Karpas-422 (cell line): ENCODE measurements around the gene IFNL2. TPM values are rescaled to one million over a fixed set of nuclear protein-coding genes. Genes with fewer than 3 reads are reported as not detected.
"Not testable (repeated sequence)": the region's sequence is repeated elsewhere in the genome, so short reads cannot be mapped to it uniquely, and the experiment has no call there.

Experiments
- DNase-seq: peaks from one replicate; pipeline ENCODE4 v3.0.0-alpha.2; 2015
- H2AFZ ChIP-seq: fragments of 200-600 bp; sonication (generic); 2 replicates; pipeline ENCODE4 v1.6.1; 2014; ENCODE audit warnings: antibody characterized with exemption, low read length, mixed read lengths
- H3K27ac ChIP-seq: fragments of 200-600 bp; sonication (generic); 2 replicates; pipeline ENCODE4 v1.5.1; 2014; ENCODE audit warnings: mild to moderate bottlenecking, low read length, moderate library complexity
- H3K27me3 ChIP-seq: fragments of 200-600 bp; sonication (generic); 2 replicates; pipeline ENCODE4 v1.6.1; 2014; ENCODE audit warnings: low read length, mixed read lengths
- H3K36me3 ChIP-seq: fragments of 200-600 bp; sonication (generic); 2 replicates; pipeline ENCODE4 v1.6.1; 2014; ENCODE audit warnings: low read length, mixed read lengths; ENCODE audit not compliant: insufficient read depth
- H3K4me1 ChIP-seq: fragments of 200-600 bp; sonication (generic); 2 replicates; pipeline ENCODE4 v1.6.1; 2014; ENCODE audit warnings: mild to moderate bottlenecking, low read length, mixed read lengths
- H3K4me2 ChIP-seq: fragments of 200-600 bp; sonication (generic); 2 replicates; pipeline ENCODE4 v1.6.1; 2014; ENCODE audit warnings: low read length, low read depth, mild to moderate bottlenecking; ENCODE audit not compliant: poor library complexity, severe bottlenecking
- H3K4me3 ChIP-seq: fragments of 200-600 bp; sonication (generic); 2 replicates; pipeline ENCODE4 v1.5.1; 2014; ENCODE audit warnings: mild to moderate bottlenecking, antibody characterized with exemption, low read length, mixed read lengths
- H3K79me2 ChIP-seq: fragments of 200-600 bp; sonication (generic); 2 replicates; pipeline ENCODE4 v1.6.1; 2014; ENCODE audit warnings: mild to moderate bottlenecking, low read length, mixed read lengths
- H3K9ac ChIP-seq: fragments of 200-600 bp; sonication (generic); 2 replicates; pipeline ENCODE4 v1.6.0; 2014; ENCODE audit warnings: low read length
- H3K9me2 ChIP-seq: fragments of 200-600 bp; sonication (generic), shearing (Covaris generic); replicated peaks from 2 replicates; pipeline ENCODE4 v1.6.0; 2014; ENCODE audit warnings: mild to moderate bottlenecking, low read length, moderate library complexity; ENCODE audit not compliant: insufficient read depth
- H3K9me3 ChIP-seq: fragments of 300-700, 200-600 bp; sonication (generic); 2 replicates; pipeline ENCODE4 v1.6.1; 2014; ENCODE audit warnings: low read length, mixed read lengths
- H4K20me1 ChIP-seq: fragments of 200-600 bp; sonication (generic); 2 replicates; pipeline ENCODE4 v1.6.1; 2014; ENCODE audit warnings: mild to moderate bottlenecking, antibody characterized with exemption, low read length, low read depth; ENCODE audit not compliant: insufficient read depth
- total RNA-seq: library from RNA; depleted of rRNA; stranded (reverse); fragments of >200 nt; shearing (Covaris generic); gene quantifications from 2 replicates; pipeline ENCODE4 v1.2.3, GENCODE V29; 2014; ENCODE audit warnings: low replicate concordance

IFNL2 gene
- total RNA-seq, 1 experiment from 2014 or later, result not detected

DNA sequence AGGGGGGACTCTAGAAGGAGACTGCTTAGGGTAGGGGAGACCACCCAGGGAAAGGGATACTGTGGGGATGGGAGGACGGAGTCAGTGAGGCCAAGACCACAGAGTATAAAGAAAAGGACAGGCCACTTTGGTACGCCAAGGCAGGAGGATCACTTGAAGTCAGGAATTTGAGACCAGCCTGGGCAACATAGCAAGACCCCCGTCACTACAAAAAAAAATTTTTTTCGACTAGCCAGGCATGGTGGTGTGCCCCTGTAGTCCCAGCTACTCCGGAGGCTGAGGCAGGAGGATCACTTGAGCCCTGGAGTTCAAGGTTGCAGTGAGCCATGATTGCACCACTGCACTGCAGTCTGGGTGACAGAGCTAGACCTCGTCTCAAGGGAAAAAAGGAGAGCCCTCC is 30.0 kb upstream of the IFNL2 start:
- no peak overlapping the region for H3K9ac ChIP-seq
- H4K20me1 ChIP-seq, result no peaks in the 10 kb centered on the region
- H3K27me3 ChIP-seq, result no peaks in the 10 kb centered on the region
- no peaks in the 10 kb centered on the region for H3K36me3 ChIP-seq
- H3K4me2 ChIP-seq, result no peak overlapping the region
- no peaks in the 10 kb centered on the region for H3K9me2 ChIP-seq
- H3K27ac ChIP-seq, result no peak overlapping the region
- H3K9me3 ChIP-seq, result no peaks in the 10 kb centered on the region
- peaks cover 6% of the 10 kb centered on the region for H3K4me1 ChIP-seq
- H2AFZ ChIP-seq, result peak overlapping the region; percentile 60; the same call in 1 of the 2 replicates
- no peak overlapping the region for H3K4me3 ChIP-seq
- DNase-seq, result no peak
- no peaks in the 10 kb centered on the region for H3K79me2 ChIP-seq

DNA sequence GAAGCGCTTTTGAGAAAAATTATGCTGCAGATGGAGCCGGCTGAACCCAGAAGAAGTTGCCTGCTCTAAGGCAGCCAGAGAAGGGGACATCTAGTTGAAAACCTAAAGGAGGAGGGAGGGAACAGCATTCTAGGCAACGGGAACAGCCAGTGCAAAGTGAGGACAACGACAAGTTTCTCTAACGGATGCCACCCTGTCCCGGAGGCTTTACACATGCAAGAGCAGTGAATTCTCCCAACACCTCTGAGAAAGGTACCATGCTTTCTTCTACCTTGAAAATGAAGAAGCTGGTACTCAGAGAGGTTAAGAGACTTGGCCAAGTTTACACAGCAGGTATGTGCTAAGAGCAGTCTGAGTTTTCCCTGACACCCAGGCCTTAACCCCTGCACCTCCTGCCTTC is 29.3 kb upstream of the IFNL2 start:
- Histone ChIP-seq H3K4me2 (no peak overlapping the region), H3K79me2 (no peaks in the 10 kb centered on the region), H3K4me1 (peaks cover 6% of the 10 kb centered on the region), H3K9ac (no peak overlapping the region), H3K9me2 (no peaks in the 10 kb centered on the region), H2AFZ (no peak overlapping the region), H3K36me3 (no peaks in the 10 kb centered on the region), H4K20me1 (no peaks in the 10 kb centered on the region), H3K27ac (no peak overlapping the region), H3K4me3 (no peak overlapping the region), H3K27me3 (no peaks in the 10 kb centered on the region), H3K9me3 (no peaks in the 10 kb centered on the region)
- no peak for DNase-seq

DNA sequence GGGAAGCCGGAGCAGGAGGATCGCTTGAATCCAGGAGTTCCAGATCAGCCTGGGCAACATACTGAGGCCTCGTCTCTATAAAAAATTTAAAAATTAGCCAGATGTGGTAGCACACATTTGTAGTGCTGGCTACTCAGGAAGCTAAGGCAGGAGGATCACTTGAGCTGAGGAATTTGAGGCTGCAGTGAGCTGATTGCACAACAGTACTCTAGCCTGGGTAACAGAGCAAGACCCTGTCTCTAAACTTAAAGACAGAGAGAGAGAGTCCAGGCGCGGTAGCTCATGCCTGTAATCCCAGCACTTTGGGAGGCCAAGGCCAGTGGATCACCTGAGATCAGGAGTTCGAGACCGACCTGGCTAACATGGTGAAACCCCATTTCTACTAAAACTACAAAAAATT is 27.8 kb upstream of the IFNL2 start:
- H3K4me2 ChIP-seq, result no peak overlapping the region
- H3K4me3 ChIP-seq, result no peak overlapping the region
- H3K27ac ChIP-seq, result no peak overlapping the region
- no peak overlapping the region for H2AFZ ChIP-seq
- no peaks in the 10 kb centered on the region for H3K79me2 ChIP-seq
- no peaks in the 10 kb centered on the region for H3K36me3 ChIP-seq
- DNase-seq, result no peak
- peaks cover 6% of the 10 kb centered on the region for H3K4me1 ChIP-seq
- H3K9ac ChIP-seq, result no peak overlapping the region
- H3K9me2 ChIP-seq, result no peaks in the 10 kb centered on the region
- no peaks in the 10 kb centered on the region for H4K20me1 ChIP-seq
- no peaks in the 10 kb centered on the region for H3K27me3 ChIP-seq
- no peaks in the 10 kb centered on the region for H3K9me3 ChIP-seq

DNA sequence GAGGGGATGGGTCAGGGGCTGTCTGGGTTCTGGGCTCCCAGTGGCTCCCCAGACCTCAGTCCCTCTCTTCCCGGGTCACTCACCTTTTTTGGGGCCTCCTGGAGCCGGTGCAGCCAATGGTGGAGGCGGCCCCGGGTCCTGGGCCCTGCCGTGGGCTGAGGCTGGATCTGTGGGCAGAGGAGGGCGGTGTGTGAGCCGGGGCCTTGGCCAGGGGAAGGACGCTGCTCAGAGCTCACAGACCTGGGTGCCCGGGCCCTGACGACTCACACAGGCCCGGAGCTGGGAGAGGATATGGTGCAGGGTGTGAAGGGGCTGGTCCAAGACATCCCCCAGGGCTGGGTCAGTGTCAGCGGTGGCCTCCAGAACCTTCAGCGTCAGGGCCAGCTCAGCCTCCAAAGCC is 24.5 kb upstream of the IFNL2 start:
- H3K4me1 ChIP-seq, H3K79me2 ChIP-seq, H3K27ac ChIP-seq: not testable (repeated sequence)

DNA sequence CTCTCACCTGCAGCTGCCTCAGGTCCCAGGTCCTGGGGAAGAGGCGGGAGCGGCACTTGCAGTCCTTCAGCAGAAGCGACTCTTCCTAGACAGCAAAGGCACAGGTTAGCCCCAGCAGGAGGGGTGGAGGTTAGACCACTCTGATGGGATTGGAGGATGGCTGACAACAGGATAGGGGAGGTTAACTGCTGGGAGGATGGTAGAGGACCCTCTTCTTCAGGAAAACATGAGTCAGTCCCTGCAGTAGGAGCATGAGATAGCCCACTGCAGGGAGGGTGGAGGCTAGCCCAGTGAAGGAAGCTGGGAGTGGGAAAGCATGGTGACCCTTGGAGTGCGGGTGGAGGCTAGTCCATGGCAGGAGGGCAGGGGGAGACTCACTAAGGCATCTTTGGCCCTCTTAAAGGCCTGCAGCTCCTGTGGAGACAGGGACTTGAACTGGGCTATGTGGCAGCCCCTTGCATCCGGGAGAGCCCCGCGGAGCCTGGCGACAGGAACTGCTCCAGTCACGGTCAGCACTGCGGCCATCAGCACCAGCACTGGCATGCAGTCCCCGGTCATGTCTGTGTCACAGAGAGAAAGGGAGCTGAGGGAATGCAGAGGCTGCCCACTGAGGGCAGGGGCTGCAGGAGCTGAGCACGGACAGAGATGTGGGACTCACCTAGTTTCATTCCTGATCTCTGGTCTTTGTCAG is 23.6 kb upstream of the IFNL2 start, which contains the start of gene IFNL3:
IFNL3 (minus strand) TSS at position 597 of the 691 bp plus-strand sequence; CDS start at position 558, 39 bp downstream.
- not testable (repeated sequence) for H3K9me2 ChIP-seq, H3K9me3 ChIP-seq, H3K79me2 ChIP-seq, H3K9ac ChIP-seq, H4K20me1 ChIP-seq, H3K27me3 ChIP-seq, H3K36me3 ChIP-seq, H2AFZ ChIP-seq, H3K4me3 ChIP-seq, DNase-seq, H3K4me2 ChIP-seq, H3K4me1 ChIP-seq, H3K27ac ChIP-seq

More for the DNA sequence above, 24.5 kb upstream of the IFNL2 start:
- not testable (repeated sequence) for H3K36me3 ChIP-seq, H3K4me3 ChIP-seq, H3K9ac ChIP-seq, H4K20me1 ChIP-seq, H3K9me2 ChIP-seq, DNase-seq, H2AFZ ChIP-seq, H3K9me3 ChIP-seq, H3K27me3 ChIP-seq, H3K4me2 ChIP-seq

DNA sequence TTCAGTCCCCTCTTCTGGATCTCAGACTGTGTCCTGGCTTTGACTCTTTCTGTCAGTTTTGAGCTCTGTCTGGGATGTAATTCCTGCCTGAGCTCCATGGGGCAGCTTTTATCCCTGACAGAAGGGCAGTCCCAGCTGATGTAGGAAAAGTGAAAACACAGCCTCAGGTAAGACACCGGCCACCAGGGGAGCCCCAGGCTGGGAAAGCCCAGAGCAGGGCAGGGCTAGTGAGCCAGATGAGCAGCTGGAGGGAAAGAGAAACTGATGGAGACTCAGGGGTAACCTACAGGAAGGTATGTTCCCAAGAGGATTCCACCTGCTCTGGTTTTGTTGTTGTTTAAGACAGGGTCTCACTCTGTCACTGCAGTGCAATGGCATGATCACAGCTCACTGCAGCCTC is 23.0 kb upstream of the IFNL2 start:
- H3K4me2 ChIP-seq, DNase-seq, H3K9ac ChIP-seq, H4K20me1 ChIP-seq, H3K36me3 ChIP-seq, H3K4me1 ChIP-seq, H3K79me2 ChIP-seq, H3K9me3 ChIP-seq, H3K9me2 ChIP-seq, H3K27ac ChIP-seq, H3K27me3 ChIP-seq, H2AFZ ChIP-seq, H3K4me3 ChIP-seq: not testable (repeated sequence)

DNA sequence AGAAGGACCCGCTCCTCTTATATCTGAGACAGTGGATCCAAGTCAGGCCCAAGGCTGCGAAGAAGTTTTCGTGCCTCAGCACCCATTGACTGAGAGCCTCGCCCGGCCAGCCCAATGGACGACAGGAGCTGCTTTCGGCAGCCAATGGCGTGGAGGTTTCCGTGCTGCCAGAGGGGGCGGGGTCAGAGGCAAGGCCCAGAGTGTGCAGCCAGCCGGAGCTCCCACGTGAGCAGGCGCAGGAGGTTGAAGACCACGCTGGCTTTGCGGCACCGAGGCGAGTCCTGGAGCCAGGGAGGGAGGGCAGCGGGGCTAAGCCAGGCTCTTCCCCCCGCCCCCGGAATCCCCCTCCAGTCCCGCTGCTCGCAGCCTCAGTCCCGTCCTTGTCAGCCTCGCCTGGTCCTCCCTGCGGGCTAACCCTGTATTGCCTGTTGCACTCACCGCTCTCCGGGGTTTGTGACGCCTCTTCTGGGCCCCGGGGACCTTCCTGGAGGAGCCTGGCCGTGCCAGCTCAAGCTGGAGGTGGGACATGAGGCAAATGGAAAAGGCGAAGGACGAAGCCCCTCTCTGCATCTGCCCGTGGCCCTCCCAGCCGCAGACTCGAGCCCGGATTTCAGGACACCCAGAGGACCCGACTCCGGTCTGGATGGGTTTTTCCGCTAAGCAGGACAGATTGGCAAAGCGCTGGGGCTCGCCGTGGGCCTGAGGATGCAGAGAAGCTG is 21.1 kb upstream of the IFNL2 start:
- Histone ChIP-seq H3K4me3 (no peak overlapping the region), H4K20me1 (no peaks in the 10 kb centered on the region), H3K9ac (no peak overlapping the region), H3K27me3 (no peaks in the 10 kb centered on the region), H3K27ac (no peak overlapping the region), H3K4me1 (no peaks in the 10 kb centered on the region), H3K79me2 (no peaks in the 10 kb centered on the region), H2AFZ (no peak overlapping the region), H3K9me2 (no peaks in the 10 kb centered on the region), H3K4me2 (no peak overlapping the region), H3K36me3 (no peaks in the 10 kb centered on the region), H3K9me3 (no peaks in the 10 kb centered on the region)
- DNase-seq, result no peak

DNA sequence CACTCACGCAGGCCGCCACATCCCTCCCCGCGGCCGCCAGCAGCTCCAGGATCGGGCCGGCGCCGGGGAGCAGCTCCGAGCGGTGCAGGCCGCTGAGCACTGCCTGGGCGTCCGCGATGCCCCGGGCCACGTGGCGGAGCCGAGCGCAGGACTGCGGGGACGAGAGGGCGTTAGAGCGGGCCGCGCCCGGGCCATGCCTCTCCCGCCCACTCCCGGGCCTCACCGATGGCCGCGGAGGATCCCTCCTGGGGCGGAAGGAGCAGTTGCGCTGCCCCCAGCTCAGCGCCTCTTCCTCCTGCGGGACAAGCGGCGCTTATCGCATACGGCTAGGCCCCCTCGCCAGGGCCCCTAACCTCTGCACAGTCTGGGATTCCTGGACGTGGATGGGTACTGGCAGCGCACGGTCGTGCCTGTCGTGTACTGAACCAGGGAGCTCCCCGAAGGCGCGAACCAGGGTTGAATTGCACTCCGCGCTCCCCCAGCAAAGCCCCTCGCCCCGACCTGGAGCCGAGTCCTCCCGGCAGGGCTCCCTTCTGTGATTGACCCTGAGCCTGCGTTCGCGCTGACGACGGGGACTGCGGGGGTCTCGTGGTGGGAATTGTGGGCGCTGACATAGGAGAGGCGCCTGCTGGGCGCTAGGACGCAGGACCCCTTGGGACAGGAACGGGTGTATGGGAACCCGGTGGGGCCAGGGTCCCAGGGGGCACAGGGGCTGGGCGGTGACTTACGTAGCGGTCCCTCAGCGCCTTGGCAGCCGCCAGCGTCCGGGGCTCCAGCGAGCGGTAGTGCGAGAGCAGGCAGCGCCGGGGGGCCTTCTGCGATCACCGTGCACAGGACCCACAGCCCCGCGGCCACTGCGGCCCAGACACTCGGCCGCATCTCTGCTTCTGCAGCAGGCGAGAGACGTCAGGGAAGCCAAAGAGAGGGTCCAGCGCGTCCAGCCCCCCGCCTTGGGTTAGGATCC is 20.2 kb upstream of the IFNL2 start:
- Histone ChIP-seq H3K79me2 (no peaks in the 10 kb centered on the region), H3K27ac (no peak overlapping the region), H3K36me3 (no peaks in the 10 kb centered on the region), H3K27me3 (no peaks in the 10 kb centered on the region), H3K4me3 (no peak overlapping the region), H4K20me1 (no peaks in the 10 kb centered on the region), H3K9me3 (no peaks in the 10 kb centered on the region), H3K9me2 (no peaks in the 10 kb centered on the region), H3K4me2 (no peak overlapping the region), H3K9ac (no peak overlapping the region), H2AFZ (no peak overlapping the region), H3K4me1 (no peaks in the 10 kb centered on the region)
- DNase-seq, result no peak
